ENCODE results near the gene ROR1. TPM values are rescaled to one million over a fixed set of nuclear protein-coding genes. Genes with fewer than 3 reads are reported as not detected.
A peak's percentile ranks its signal among the peaks of the same experiment; 100 is the strongest.

Gene ROR1
- total RNA-seq, 4 donors from 2014 or later = 2.6 to 37.6 (median 11.5) TPM

GRCh38 chr1:63795455-63795854, 21.6 kb downstream of the ROR1 start:
- no peaks in the 10 kb centered on the region for H3K4me1 ChIP-seq
- no peak overlapping the region for H3K4me3 ChIP-seq

GRCh38 chr1:63797056-63797726, 23.4 kb downstream of the ROR1 start:
- Histone ChIP-seq H3K36me3 (no peaks in the 10 kb centered on the region), H3K27ac (no peak overlapping the region), H3K4me1 (no peaks in the 10 kb centered on the region), H3K4me3 (no peak overlapping the region), H3K27me3 (no peaks in the 10 kb centered on the region), H3K9me3 (no peaks in the 10 kb centered on the region)
- intact Hi-C loops (cut with DNase I; ENCODE audit: low total_unique reads) = loop anchor here (5.0 kb wide), 1 partner anchor 265 kb away; no protein-coding TSS in a partner anchor
- no peak for TF ChIP-seq CTCF (IDR thresholded peaks at IDR 0.05)
- DNase-seq = no peak

More at GRCh38 chr1:63795455-63795854, 21.6 kb downstream of the ROR1 start:
- intact Hi-C loops (cut with DNase I; ENCODE audit: low total_unique reads) = loop anchor here (5.0 kb wide), 1 partner anchor 267 kb away; no protein-coding TSS in a partner anchor
- DNase-seq = no peak
- H3K36me3 ChIP-seq = no peaks in the 10 kb centered on the region
- no peaks in the 10 kb centered on the region for H3K9me3 ChIP-seq
- no peak for TF ChIP-seq POLR2A (IDR thresholded peaks at IDR 0.05)
- H3K27me3 ChIP-seq = no peaks in the 10 kb centered on the region
- H3K27ac ChIP-seq = no peak overlapping the region

GRCh38 chr1:63798284-63798683, 24.5 kb downstream of the ROR1 start:
- intact Hi-C loops (cut with DNase I; ENCODE audit: low total_unique reads) = loop anchor here (5.0 kb wide), 1 partner anchor 264 kb away; no protein-coding TSS in a partner anchor
- Histone ChIP-seq H3K4me1 (no peaks in the 10 kb centered on the region), H3K9me3 (no peaks in the 10 kb centered on the region), H3K27me3 (no peaks in the 10 kb centered on the region), H3K27ac (no peak overlapping the region), H3K4me3 (no peak overlapping the region), H3K36me3 (no peaks in the 10 kb centered on the region)
- no peak for DNase-seq
- no peak for TF ChIP-seq POLR2A (IDR thresholded peaks at IDR 0.05)
- TF ChIP-seq CTCF (IDR thresholded peaks at IDR 0.05) = no peak

- H3K27ac ChIP-seq = peak overlapping the region; percentile 27 to 64
- no peaks in the 10 kb centered on the region for H3K9me3 ChIP-seq
- TF ChIP-seq CTCF (IDR thresholded peaks at IDR 0.05) (no peak), POLR2A (IDR thresholded peaks at IDR 0.05) (no peak)
- no peak overlapping the region for H3K4me3 ChIP-seq
- intact Hi-C loops (cut with DNase I; ENCODE audit: low total_unique reads) = loop anchor here (5.0 kb wide), 1 partner anchor 263 kb away; no protein-coding TSS in a partner anchor
- H3K27me3 ChIP-seq = no peaks in the 10 kb centered on the region
- no peaks in the 10 kb centered on the region for H3K4me1 ChIP-seq
- H3K36me3 ChIP-seq = no peaks in the 10 kb centered on the region
- DNase-seq = no peak
Observed at GRCh38 chr1:63799307-63799706, 25.5 kb downstream of the ROR1 start.

GRCh38 chr1:63799820-63800219, 26.0 kb downstream of the ROR1 start:
- Histone ChIP-seq H3K9me3 (no peaks in the 10 kb centered on the region), H3K27me3 (no peaks in the 10 kb centered on the region), H3K4me1 (no peaks in the 10 kb centered on the region), H3K36me3 (no peaks in the 10 kb centered on the region), H3K27ac (peak overlapping the region; percentile 22 to 64), H3K4me3 (no peak overlapping the region)
- intact Hi-C loops (cut with DNase I; ENCODE audit: low total_unique reads) = loop anchor here (5.0 kb wide), 1 partner anchor 262 kb away; no protein-coding TSS in a partner anchor
- TF ChIP-seq POLR2A (IDR thresholded peaks at IDR 0.05) (no peak), CTCF (IDR thresholded peaks at IDR 0.05) (no peak)
- peak; percentile 51 to 58 for DNase-seq

Measured in uterus (tissue), 4 donors.